Gastroesophageal sphincter (tissue), 4 donors: ENCODE data around the gene KRT6A. TPM values are rescaled to one million over a fixed set of nuclear protein-coding genes. Genes with fewer than 3 reads are reported as not detected.

Experiments used
- ATAC-seq: fragments of 150-250 bp; one replicate; pipeline ENCODE4 v1.9.1; 2016; ENCODE audit warnings: mild to moderate bottlenecking, moderate library complexity
- H3K27ac ChIP-seq, 4 donors: fragments of 200-600 bp; sonication (generic) in 3 of 4; 1 replicate in 3 of 4; 2 replicates in 1 of 4; pipeline ENCODE4 v1.5.1; 2016 to 2019
- H3K27me3 ChIP-seq: fragments of 200-600 bp; sonication (generic); one replicate; pipeline ENCODE4 v1.5.1; 2019
- H3K36me3 ChIP-seq, 2 donors: fragments of 200-600 bp; sonication (generic); one replicate each; pipeline ENCODE4 v1.5.1; 2019; ENCODE audit warnings: control low read depth in 1 of 2
- H3K4me1 ChIP-seq, 3 donors: fragments of 200-600 bp; sonication (generic); 1 replicate in 2 of 3; 2 replicates in 1 of 3; pipeline ENCODE4 v1.5.1; 2016 to 2019; ENCODE audit warnings: control low read depth in 2 of 3
- H3K4me3 ChIP-seq, 2 donors: fragments of 200-600 bp; sonication (generic); one replicate each; pipeline ENCODE4 v1.5.1; 2019; ENCODE audit warnings: mild to moderate bottlenecking in 1 of 2, moderate library complexity in 1 of 2
- H3K9me3 ChIP-seq, 3 donors: fragments of 200-600 bp; sonication (generic); one replicate each; pipeline ENCODE4 v1.5.1; 2017 to 2019; ENCODE audit warnings: control low read depth in 2 of 3
- CTCF ChIP-seq, 4 experiments: fragments of 200-600 bp in 2 of 4; fragments of 450-650 bp in 2 of 4; sonication (generic) in 1 of 4; IDR thresholded peaks; one replicate each; pipeline ENCODE4 v1.5.1; 2017 to 2019; ENCODE audit warnings: antibody characterized with exemption in 4 of 4, mild to moderate bottlenecking in 2 of 4, moderate library complexity in 2 of 4
- EP300 ChIP-seq: sonication (generic); formaldehyde crosslinking; IDR thresholded peaks from one replicate; pipeline ENCODE4 v1.6.1; 2017; ENCODE audit warnings: antibody characterized with exemption, mild to moderate bottlenecking
- POLR2A ChIP-seq, 2 donors: fragments of 450-650 bp; IDR thresholded peaks; one replicate each; pipeline ENCODE4 v1.6.1; 2017; ENCODE audit warnings: antibody characterized with exemption in 2 of 2, mild to moderate bottlenecking in 2 of 2, moderate library complexity in 1 of 2
- POLR2AphosphoS5 ChIP-seq: sonication (generic); formaldehyde crosslinking; IDR thresholded peaks from one replicate; pipeline ENCODE4 v1.6.1; 2017; ENCODE audit warnings: antibody characterized with exemption
- WGBS, 2 donors: methylation state at CpG; one replicate each; pipeline ENCODE4 v1.1.5; 2018; ENCODE audit warnings: low coverage in 1 of 2; 5-methylcytosine and 5-hydroxymethylcytosine counted together
- total RNA-seq, 4 donors: library from RNA; depleted of rRNA; stranded (reverse); fragments of >200 nt; gene quantifications; one replicate each; pipeline ENCODE4 v1.1.0, GENCODE V29; 2016

KRT6A gene
- total RNA-seq, 4 donors from 2014 or later: 2.7 to 713 (median 61.8) TPM

DNA sequence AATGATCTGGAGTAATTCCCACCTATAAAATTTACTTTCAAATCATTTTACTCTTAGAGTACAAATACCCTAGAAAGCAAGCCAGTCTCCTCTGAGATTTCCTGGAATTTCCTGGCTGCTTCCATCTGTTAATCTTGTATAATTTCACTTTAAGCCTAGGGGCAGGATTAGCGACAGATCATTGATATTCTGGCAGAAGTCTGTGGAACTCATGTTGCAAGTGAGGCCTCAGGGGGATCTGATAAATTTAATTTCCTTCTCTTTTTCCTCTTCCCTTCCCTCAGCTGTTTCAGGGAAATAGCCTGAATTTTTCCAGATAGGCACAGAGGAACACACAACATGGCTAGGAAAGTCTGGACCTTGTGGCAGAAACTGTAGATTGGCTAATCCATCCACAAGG lies 5.9 kb upstream of the KRT6A start:
- 20 to 79% methylated on average over 1 of the region's 1 CpG for WGBS, 2 donors

GRCh38 chr12:52497975-52498374 lies 4.9 kb upstream of the KRT6A start:
- no peak for ATAC-seq
- TF ChIP-seq CTCF (IDR thresholded peaks at IDR 0.05) (no peak), POLR2A (IDR thresholded peaks at IDR 0.05) (no peak), EP300 (no peak), POLR2AphosphoS5 (no peak)
- H3K36me3 ChIP-seq: no peaks in the 10 kb centered on the region
- WGBS, 2 donors: 94 to 95% methylated on average over 5 to 6 of the region's 7 CpGs
- H3K27me3 ChIP-seq: no peaks in the 10 kb centered on the region
- no peaks in the 10 kb centered on the region for H3K9me3 ChIP-seq
- peaks cover 0 to 8% (median 0%) of the 10 kb centered on the region in 3 donors for H3K4me1 ChIP-seq
- no peak overlapping the region for H3K4me3 ChIP-seq
- H3K27ac ChIP-seq: no peak overlapping the region

More for the DNA sequence above, 5.9 kb upstream of the KRT6A start:
- no peak overlapping the region for H3K27ac ChIP-seq
- H3K36me3 ChIP-seq: no peaks in the 10 kb centered on the region
- peaks cover 0 to 8% (median 0%) of the 10 kb centered on the region in 3 donors for H3K4me1 ChIP-seq
- no peaks in the 10 kb centered on the region for H3K9me3 ChIP-seq
- no peak for TF ChIP-seq CTCF (IDR thresholded peaks at IDR 0.05)
- TF ChIP-seq EP300: no peak
- TF ChIP-seq POLR2A (IDR thresholded peaks at IDR 0.05): no peak
- no peak for TF ChIP-seq POLR2AphosphoS5
- no peak overlapping the region for H3K4me3 ChIP-seq
- ATAC-seq: no peak
- no peaks in the 10 kb centered on the region for H3K27me3 ChIP-seq

DNA sequence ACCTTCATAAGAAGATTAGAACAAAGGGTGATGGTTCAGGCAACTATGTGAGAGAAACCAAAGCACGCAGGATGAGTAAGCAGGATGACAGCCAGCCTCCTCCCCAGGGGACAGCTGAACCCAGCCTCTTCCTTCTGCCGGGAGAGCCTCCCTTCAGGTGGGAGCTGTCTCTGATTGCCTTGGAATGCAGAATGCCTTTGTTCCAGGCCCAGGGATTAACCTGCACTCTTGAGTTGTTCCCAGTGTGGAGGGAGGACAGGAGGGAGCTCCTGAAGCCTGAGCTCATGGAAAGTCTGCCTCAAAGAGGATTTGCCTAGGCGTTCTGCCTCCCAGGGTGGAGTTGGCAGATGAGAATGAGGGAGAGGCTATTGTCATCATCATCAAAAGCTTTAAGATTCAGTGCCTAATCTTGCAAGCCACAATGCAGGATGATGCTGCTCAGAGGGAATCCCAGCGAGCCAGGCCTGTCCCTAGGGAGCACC lies 3.6 kb upstream of the KRT6A start:
- ATAC-seq: peak; percentile 46
- Histone ChIP-seq H3K9me3 (no peaks in the 10 kb centered on the region), H3K4me3 (no peak overlapping the region), H3K27ac (no peak overlapping the region), H3K27me3 (peaks cover 9% of the 10 kb centered on the region), H3K4me1 (peaks cover 0 to 8% (median 0%) of the 10 kb centered on the region in 3 donors), H3K36me3 (no peaks in the 10 kb centered on the region)
- TF ChIP-seq POLR2AphosphoS5 (no peak), CTCF (IDR thresholded peaks at IDR 0.05) (no peak)
- 60 to 100% methylated on average over 1 of the region's 4 CpGs for WGBS, 2 donors

GRCh38 chr12:52496054-52496453 lies 3.0 kb upstream of the KRT6A start:
- WGBS, 2 donors: 60 to 69% methylated on average over 1 of the region's 2 CpGs
- TF ChIP-seq POLR2AphosphoS5 (no peak), CTCF (IDR thresholded peaks at IDR 0.05) (no peak), EP300 (no peak), POLR2A (IDR thresholded peaks at IDR 0.05) (no peak)
- Histone ChIP-seq H3K9me3 (no peaks in the 10 kb centered on the region), H3K4me3 (no peak overlapping the region), H3K36me3 (no peaks in the 10 kb centered on the region), H3K27me3 (peaks cover 10% of the 10 kb centered on the region), H3K27ac (no peak overlapping the region), H3K4me1 (peaks cover 0 to 8% (median 0%) of the 10 kb centered on the region in 3 donors)
- ATAC-seq: no peak

DNA sequence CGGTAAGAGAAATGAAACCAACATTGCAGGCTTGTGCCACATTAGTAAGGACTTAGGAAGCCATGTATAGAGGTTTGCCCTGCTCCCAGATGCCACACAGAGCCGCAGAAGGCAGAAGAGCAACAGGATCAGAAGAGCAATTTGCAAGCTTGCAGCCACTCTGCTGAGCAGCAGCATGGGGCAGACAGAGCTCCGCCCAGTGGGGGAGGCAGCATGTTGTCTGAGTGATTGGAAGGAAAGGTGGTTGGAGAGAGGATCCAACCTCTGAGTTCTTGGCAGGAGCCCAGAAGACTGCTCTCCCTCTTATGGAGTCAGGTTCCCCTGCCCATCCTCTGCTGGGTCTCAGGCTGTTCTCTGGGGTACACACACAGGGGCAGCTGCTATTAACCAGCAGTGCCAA lies 2.3 kb upstream of the KRT6A start:
- H3K9me3 ChIP-seq: no peaks in the 10 kb centered on the region
- no peak for ATAC-seq
- no peaks in the 10 kb centered on the region for H3K36me3 ChIP-seq
- H3K4me1 ChIP-seq: peaks cover 0 to 8% (median 0%) of the 10 kb centered on the region in 3 donors
- no peak overlapping the region for H3K27ac ChIP-seq
- no peak overlapping the region for H3K4me3 ChIP-seq
- TF ChIP-seq EP300 (no peak), CTCF (IDR thresholded peaks at IDR 0.05) (no peak), POLR2A (IDR thresholded peaks at IDR 0.05) (no peak), POLR2AphosphoS5 (no peak)
- peaks cover 10% of the 10 kb centered on the region for H3K27me3 ChIP-seq
- WGBS, 2 donors: 41 to 43% methylated on average over 2 to 3 of the region's 3 CpGs
